Loucy (cell line): ENCODE measurements around the gene PHOSPHO2.

Experiments used
- H2AFZ ChIP-seq: fragments of 200-600 bp; sonication (generic); 2 replicates; pipeline ENCODE4 v1.6.0; 2016; ENCODE audit warnings: antibody characterized with exemption, mild to moderate bottlenecking, low read length, moderate library complexity
- H3F3A ChIP-seq: fragments of 200-600 bp; 2 replicates; pipeline ENCODE4 v1.6.0; 2016; ENCODE audit warnings: antibody characterized with exemption, low read depth, mild to moderate bottlenecking
- H3K27me3 ChIP-seq: fragments of 200-600 bp; sonication (generic); 2 replicates; pipeline ENCODE4 v1.6.1; 2014; ENCODE audit warnings: low read length, mild to moderate bottlenecking; ENCODE audit not compliant: insufficient read depth, poor library complexity, severe bottlenecking
- H3K36me3 ChIP-seq: fragments of 200-600 bp; sonication (generic); 2 replicates; pipeline ENCODE4 v1.6.1; 2016; ENCODE audit warnings: low read length; ENCODE audit not compliant: insufficient read depth
- H3K4me1 ChIP-seq: fragments of 200-600 bp; sonication (generic); 2 replicates; pipeline ENCODE4 v1.5.1; 2014; ENCODE audit warnings: low read length, mild to moderate bottlenecking; ENCODE audit not compliant: insufficient read depth, poor library complexity, severe bottlenecking
- H3K4me2 ChIP-seq: fragments of 200-600 bp; sonication (generic); 2 replicates; pipeline ENCODE4 v1.6.0; 2014; ENCODE audit warnings: antibody characterized with exemption, low read length, low read depth, mild to moderate bottlenecking; ENCODE audit not compliant: poor library complexity, severe bottlenecking
- H3K4me3 ChIP-seq: fragments of 200-600 bp; sonication (generic); 2 replicates; pipeline ENCODE4 v1.5.1; 2014; ENCODE audit warnings: low read length, mild to moderate bottlenecking, mixed read lengths; ENCODE audit not compliant: poor library complexity, severe bottlenecking
- H3K79me2 ChIP-seq: fragments of 200-600 bp; sonication (generic); 2 replicates; pipeline ENCODE4 v1.6.1; 2014; ENCODE audit warnings: low read length; ENCODE audit not compliant: insufficient read depth
- H3K9ac ChIP-seq: fragments of 200-600 bp; sonication (generic); 2 replicates; pipeline ENCODE4 v1.6.0; 2014; ENCODE audit warnings: mild to moderate bottlenecking, low read depth, low read length, moderate library complexity; ENCODE audit not compliant: poor library complexity, severe bottlenecking
- H3K9me2 ChIP-seq: fragments of 200-600 bp; sonication (generic); replicated peaks from 2 replicates; pipeline ENCODE4 v1.6.1; 2016; ENCODE audit warnings: low read depth, low read length, mixed read lengths
- H3K9me3 ChIP-seq: fragments of 200-600 bp; sonication (generic); 2 replicates; pipeline ENCODE4 v1.6.1; 2014; ENCODE audit warnings: mild to moderate bottlenecking, antibody characterized with exemption, low read length, low read depth; ENCODE audit not compliant: insufficient read depth
- H4K20me1 ChIP-seq: fragments of 200-600 bp; sonication (generic); 2 replicates; pipeline ENCODE4 v1.6.0; 2014; ENCODE audit warnings: antibody characterized with exemption, low read length, mild to moderate bottlenecking; ENCODE audit not compliant: insufficient read depth, poor library complexity, severe bottlenecking
- EZH2phosphoT487 ChIP-seq: fragments of 200-600 bp; IDR thresholded peaks from 2 replicates; pipeline ENCODE4 v1.6.1; 2018; ENCODE audit warnings: antibody characterized with exemption, mild to moderate bottlenecking, moderate library complexity, borderline replicate concordance
- TF ChIP-seq, protein P1 (sequence below): fragments of 200-600 bp; sonication (generic); conservative IDR thresholded peaks from 2 replicates; pipeline ENCODE4 v1.5.1; 2014; ENCODE audit warnings: mild to moderate bottlenecking, antibody characterized with exemption, low read length

Gene PHOSPHO2

DNA sequence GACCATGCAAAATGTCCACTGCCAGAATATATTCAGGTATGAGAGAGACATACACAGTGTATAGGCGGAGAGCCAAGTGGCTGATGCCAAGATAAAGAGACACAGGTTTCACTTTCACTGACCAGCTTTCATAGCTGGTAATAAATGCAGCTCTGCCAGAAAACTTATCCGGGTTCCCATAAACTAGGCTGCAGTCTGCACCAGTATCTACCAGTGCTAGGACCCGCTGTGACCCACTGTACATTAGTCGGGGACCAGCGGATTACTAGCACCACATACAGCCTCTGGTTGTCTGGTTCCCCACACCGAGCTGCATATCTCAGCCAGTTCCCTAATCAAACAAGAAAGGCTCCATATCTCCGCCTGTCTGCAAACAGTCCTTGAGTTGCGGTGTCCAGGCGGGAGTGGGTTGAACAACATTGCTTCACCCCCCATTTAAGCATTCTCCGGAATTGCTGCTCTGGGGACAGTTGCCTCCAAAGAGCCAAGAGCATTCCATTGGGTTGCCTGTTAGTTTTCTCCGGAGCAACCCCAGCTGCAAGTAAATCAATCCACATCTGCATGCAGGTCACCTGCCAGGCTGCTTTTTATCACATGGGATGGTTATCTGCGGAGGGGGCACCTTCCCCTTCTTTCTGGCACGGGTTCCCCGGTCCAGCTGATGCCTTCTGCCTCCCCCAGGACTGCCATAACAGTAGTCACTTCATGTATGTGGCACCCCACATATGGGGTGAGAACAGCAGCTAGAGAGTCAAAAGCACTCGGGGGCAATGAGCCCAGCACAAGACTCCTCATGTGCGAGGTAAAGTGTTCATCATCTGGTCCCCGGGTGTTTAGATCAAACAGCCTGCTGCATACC, 21.3 kb downstream of the PHOSPHO2 start:
- no peak overlapping the region for H3K9ac ChIP-seq

DNA sequence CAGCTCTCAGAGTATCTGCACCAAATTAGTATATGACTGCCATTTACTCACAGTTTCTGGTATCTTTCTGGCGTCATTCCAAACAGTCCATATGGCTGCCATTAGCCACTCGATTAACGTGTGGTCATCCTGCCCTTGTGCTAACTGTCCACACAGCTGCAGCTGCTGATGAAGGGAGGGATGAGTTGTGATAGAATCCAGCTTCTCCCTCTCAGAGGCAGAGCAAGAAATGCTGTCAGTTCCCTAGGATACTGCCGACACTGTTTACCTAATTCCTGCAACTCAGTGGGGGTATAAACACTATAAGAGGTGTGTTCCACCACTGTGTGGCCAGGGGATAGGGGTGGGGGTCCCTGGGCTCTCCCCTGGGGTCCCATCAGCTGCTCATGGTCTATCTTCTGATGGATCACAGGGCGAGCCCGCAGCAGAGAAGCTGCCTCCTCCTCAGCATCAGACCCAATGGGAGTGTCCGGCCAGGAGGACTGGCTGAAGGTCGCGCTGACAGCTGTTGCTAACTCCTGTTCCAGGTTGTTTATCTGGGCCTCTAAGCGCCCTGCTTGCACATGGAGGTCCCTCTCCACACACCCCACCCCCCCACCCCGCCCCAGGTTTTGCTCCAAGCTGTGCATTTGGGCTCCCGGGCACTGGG, 22.1 kb downstream of the PHOSPHO2 start:
- H3K36me3 ChIP-seq: no peaks in the 10 kb centered on the region
- no peaks in the 10 kb centered on the region for H4K20me1 ChIP-seq
- TF ChIP-seq, protein P1, sequence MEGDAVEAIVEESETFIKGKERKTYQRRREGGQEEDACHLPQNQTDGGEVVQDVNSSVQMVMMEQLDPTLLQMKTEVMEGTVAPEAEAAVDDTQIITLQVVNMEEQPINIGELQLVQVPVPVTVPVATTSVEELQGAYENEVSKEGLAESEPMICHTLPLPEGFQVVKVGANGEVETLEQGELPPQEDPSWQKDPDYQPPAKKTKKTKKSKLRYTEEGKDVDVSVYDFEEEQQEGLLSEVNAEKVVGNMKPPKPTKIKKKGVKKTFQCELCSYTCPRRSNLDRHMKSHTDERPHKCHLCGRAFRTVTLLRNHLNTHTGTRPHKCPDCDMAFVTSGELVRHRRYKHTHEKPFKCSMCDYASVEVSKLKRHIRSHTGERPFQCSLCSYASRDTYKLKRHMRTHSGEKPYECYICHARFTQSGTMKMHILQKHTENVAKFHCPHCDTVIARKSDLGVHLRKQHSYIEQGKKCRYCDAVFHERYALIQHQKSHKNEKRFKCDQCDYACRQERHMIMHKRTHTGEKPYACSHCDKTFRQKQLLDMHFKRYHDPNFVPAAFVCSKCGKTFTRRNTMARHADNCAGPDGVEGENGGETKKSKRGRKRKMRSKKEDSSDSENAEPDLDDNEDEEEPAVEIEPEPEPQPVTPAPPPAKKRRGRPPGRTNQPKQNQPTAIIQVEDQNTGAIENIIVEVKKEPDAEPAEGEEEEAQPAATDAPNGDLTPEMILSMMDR: no peak
- TF ChIP-seq EZH2phosphoT487: no peak
- no peak overlapping the region for H3K4me2 ChIP-seq
- H3K9ac ChIP-seq: no peak overlapping the region
- no peaks in the 10 kb centered on the region for H3K79me2 ChIP-seq
- no peaks in the 10 kb centered on the region for H3K9me2 ChIP-seq
- H3K27me3 ChIP-seq: no peaks in the 10 kb centered on the region
- no peaks in the 10 kb centered on the region; the same call in 1 of the 2 replicates for H3K9me3 ChIP-seq
- H2AFZ ChIP-seq: no peak overlapping the region
- no peaks in the 10 kb centered on the region for H3F3A ChIP-seq
- no peak overlapping the region for H3K4me3 ChIP-seq
- no peaks in the 10 kb centered on the region for H3K4me1 ChIP-seq

More for the DNA sequence above, 21.3 kb downstream of the PHOSPHO2 start:
- Histone ChIP-seq H3K9me2 (no peaks in the 10 kb centered on the region), H3K36me3 (no peaks in the 10 kb centered on the region), H4K20me1 (no peaks in the 10 kb centered on the region), H3K4me1 (no peaks in the 10 kb centered on the region), H3K27me3 (no peaks in the 10 kb centered on the region), H3K79me2 (no peaks in the 10 kb centered on the region), H3K9me3 (no peaks in the 10 kb centered on the region; the same call in 1 of the 2 replicates), H3F3A (no peaks in the 10 kb centered on the region), H2AFZ (no peak overlapping the region), H3K4me2 (no peak overlapping the region), H3K4me3 (no peak overlapping the region)
- TF ChIP-seq, protein P1: no peak
- TF ChIP-seq EZH2phosphoT487: no peak

DNA sequence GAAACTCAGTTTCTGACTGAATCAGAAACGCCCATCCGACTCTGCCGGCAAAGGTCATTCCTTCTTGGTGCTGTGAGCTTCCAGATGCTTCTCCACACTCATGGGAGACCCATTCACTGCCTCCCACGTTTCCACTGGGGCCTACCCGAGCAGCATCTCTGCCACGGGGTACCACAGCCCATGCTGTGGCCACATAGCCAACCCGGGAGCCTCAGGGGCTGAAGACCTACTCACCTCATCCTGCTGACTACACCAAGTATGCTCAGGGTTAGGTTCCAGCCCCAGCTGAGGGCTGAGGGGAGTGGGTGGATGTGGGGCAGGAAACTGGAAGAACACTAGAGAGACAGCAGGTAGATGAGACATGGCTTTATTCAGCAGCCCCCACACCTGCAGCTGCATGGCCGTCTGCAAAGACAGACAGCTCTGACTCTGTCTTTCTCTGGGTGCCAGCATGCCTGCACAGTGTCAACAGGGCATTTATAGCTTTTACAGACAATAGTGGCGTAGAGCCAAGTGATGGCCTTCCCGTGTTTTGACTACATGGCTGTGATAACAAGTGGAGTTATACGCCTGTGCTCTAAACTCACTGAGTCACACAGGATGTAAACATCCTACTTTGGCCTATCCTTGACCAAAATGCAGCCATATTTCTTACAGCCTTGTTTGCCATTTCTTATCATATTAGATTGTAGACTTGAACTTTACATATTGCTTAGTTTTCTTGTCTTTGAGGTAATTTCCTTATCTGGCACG, 22.8 kb downstream of the PHOSPHO2 start:
- no peak for TF ChIP-seq EZH2phosphoT487
- TF ChIP-seq, protein P1: no peak
- Histone ChIP-seq H3K9ac (no peak overlapping the region), H3K79me2 (no peaks in the 10 kb centered on the region), H3K36me3 (no peaks in the 10 kb centered on the region), H3K4me2 (no peak overlapping the region), H4K20me1 (no peaks in the 10 kb centered on the region), H2AFZ (no peak overlapping the region), H3K27me3 (no peaks in the 10 kb centered on the region), H3K9me2 (no peaks in the 10 kb centered on the region), H3K4me1 (no peaks in the 10 kb centered on the region), H3K4me3 (no peak overlapping the region), H3K9me3 (no peaks in the 10 kb centered on the region), H3F3A (no peaks in the 10 kb centered on the region)
